HG03571 (cell line): ENCODE results near the gene LRRC1.

ENCODE experiments used
- ATAC-seq: cut with Tn5 transposase; IDR thresholded peaks from one replicate; pipeline ENCODE4 v1.9.1; 2021; ENCODE audit not compliant: unreplicated experiment

The LRRC1 gene

GRCh38 chr6:53813801-53814200 lies 19.0 kb downstream of the LRRC1 start:
- ATAC-seq: no peak

GRCh38 chr6:53814353-53814752 lies 19.5 kb downstream of the LRRC1 start:
- no peak for ATAC-seq

GRCh38 chr6:53815381-53816119 lies 20.7 kb downstream of the LRRC1 start:
- ATAC-seq: no peak

- no peak for ATAC-seq
Measured at GRCh38 chr6:53818858-53819609, 24.2 kb downstream of the LRRC1 start.

- no peak for ATAC-seq
Measured at GRCh38 chr6:53822401-53823125, 27.8 kb downstream of the LRRC1 start.

GRCh38 chr6:53824714-53825113 lies 29.9 kb downstream of the LRRC1 start:
- no peak for ATAC-seq

- peak; percentile 54 for ATAC-seq
Measured at GRCh38 chr6:53825532-53826321, 30.9 kb downstream of the LRRC1 start.

- ATAC-seq: no peak
Measured at GRCh38 chr6:53827531-53827930, 32.7 kb downstream of the LRRC1 start.

- ATAC-seq: no peak
Measured at GRCh38 chr6:53828215-53828614, 33.4 kb downstream of the LRRC1 start.

- no peak for ATAC-seq
Measured at GRCh38 chr6:53828966-53829697, 34.3 kb downstream of the LRRC1 start.

- no peak for ATAC-seq
Measured at GRCh38 chr6:53829698-53830221, 35.0 kb downstream of the LRRC1 start.

GRCh38 chr6:53830366-53830765 lies 35.6 kb downstream of the LRRC1 start:
- no peak for ATAC-seq

GRCh38 chr6:53831081-53831869 lies 36.5 kb downstream of the LRRC1 start:
- ATAC-seq: no peak

- ATAC-seq: no peak
Measured at GRCh38 chr6:53831936-53832660, 37.3 kb downstream of the LRRC1 start.

GRCh38 chr6:53833155-53833554 lies 38.4 kb downstream of the LRRC1 start:
- ATAC-seq: no peak

- ATAC-seq: no peak
Measured at GRCh38 chr6:53834132-53834531, 39.3 kb downstream of the LRRC1 start.

GRCh38 chr6:53837865-53838769 lies 43.3 kb downstream of the LRRC1 start:
- no peak for ATAC-seq

GRCh38 chr6:53840027-53840426 lies 45.2 kb downstream of the LRRC1 start:
- ATAC-seq: no peak
